Measurements from ENCODE around the gene GPR183.

Gene GPR183

GRCh38 chr13:99353246-99353600 is 46.0 kb upstream of the GPR183 start:
- no peak for TF ChIP-seq CTCF (conservative IDR thresholded peaks at IDR 0.05; ENCODE audit: low read depth, low read length)
- no peak overlapping the region for H3K4me3 ChIP-seq (ENCODE audit: low read length)
- no peak for DNase-seq (ENCODE audit: low read depth)

GRCh38 chr13:99352351-99353245 is 45.4 kb upstream of the GPR183 start:
- no peak for DNase-seq (ENCODE audit: low read depth)
- H3K4me3 ChIP-seq (ENCODE audit: low read length): no peak overlapping the region

GRCh38 chr13:99351772-99352171 is 44.6 kb upstream of the GPR183 start:
- DNase-seq (ENCODE audit: low read depth): no peak
- TF ChIP-seq CTCF (conservative IDR thresholded peaks at IDR 0.05; ENCODE audit: low read depth, low read length): no peak
- H3K4me3 ChIP-seq (ENCODE audit: low read length): no peak overlapping the region

More at GRCh38 chr13:99352351-99353245, 45.4 kb upstream of the GPR183 start:
- no peak for TF ChIP-seq CTCF (conservative IDR thresholded peaks at IDR 0.05; ENCODE audit: low read depth, low read length)

GRCh38 chr13:99350191-99350590 is 43.0 kb upstream of the GPR183 start:
- DNase-seq (ENCODE audit: low read depth): no peak
- no peak for TF ChIP-seq CTCF (conservative IDR thresholded peaks at IDR 0.05; ENCODE audit: low read depth, low read length)
- no peak overlapping the region for H3K4me3 ChIP-seq (ENCODE audit: low read length)

- no peak overlapping the region for H3K4me3 ChIP-seq (ENCODE audit: low read length)
- TF ChIP-seq CTCF (conservative IDR thresholded peaks at IDR 0.05; ENCODE audit: low read depth, low read length): no peak
- DNase-seq (ENCODE audit: low read depth): no peak
Observed at GRCh38 chr13:99347911-99348451, 40.8 kb upstream of the GPR183 start.

- no peak overlapping the region for H3K4me3 ChIP-seq (ENCODE audit: low read length)
- TF ChIP-seq CTCF (conservative IDR thresholded peaks at IDR 0.05; ENCODE audit: low read depth, low read length): no peak
- DNase-seq (ENCODE audit: low read depth): no peak
Observed at GRCh38 chr13:99347335-99347878, 40.2 kb upstream of the GPR183 start.
